ENCODE data around the gene ATXN1. TPM values are rescaled to one million over a fixed set of nuclear protein-coding genes. Genes with fewer than 3 reads are reported as not detected.

Gene ATXN1
- polyA plus RNA-seq, 2 of the 4 experiments (the other 2 are of a cell fraction) = 2.9 to 8.3 TPM

DNA sequence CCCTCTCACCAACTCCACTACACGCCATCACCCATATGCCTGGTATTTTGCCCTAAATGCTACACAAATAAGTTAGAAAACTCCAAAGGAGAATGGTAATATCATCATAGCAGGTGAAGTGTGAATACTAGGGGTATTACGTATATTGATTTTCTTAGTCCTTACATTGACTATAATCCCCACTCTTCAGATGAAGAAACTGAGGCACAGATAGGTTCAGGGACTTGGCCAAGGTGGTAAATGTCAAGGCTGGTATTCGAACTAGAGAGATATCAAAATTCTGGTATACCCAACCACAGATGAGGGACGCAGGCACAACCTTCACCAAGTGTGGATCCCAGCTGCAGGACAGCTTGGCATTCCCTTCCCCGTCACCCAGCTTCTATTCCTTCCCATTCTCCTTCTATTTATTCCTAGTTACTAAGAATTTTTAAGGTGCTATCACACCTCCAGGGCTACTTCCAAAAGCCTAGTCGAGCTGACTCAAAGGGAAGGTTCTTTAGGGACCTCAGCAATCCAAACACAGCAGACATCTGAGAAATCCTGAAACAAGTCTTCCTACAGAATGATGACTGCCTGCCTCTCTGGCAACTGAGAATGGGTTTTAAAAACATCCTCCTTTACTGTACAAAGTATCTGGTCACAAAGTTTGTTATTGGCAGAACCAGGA is 32.6 kb downstream of the ATXN1 start:
- ATAC-seq (peak in 1 of 2 experiments; percentile 41; a peak in 3 of 6 replicates), FAIRE-seq (no peak), DNase-seq (ENCODE audit: low read depth in 1 of 2, low spot score in 1 of 2) (no peak)
- peak overlapping the region; percentile 76 for H3K4me2 ChIP-seq
- H3K4me3 ChIP-seq = no peak overlapping the region
- peak overlapping the region; percentile 65 to 83 for H3K27ac ChIP-seq
- TF ChIP-seq CEBPB (IDR thresholded peaks at IDR 0.05) (no peak), ZFP36 (IDR thresholded peaks at IDR 0.05; ENCODE audit: borderline replicate concordance, partially characterized antibody) (no peak), NPAS2 (CRISPR knock-in tag; IDR thresholded peaks at IDR 0.05; ENCODE audit: borderline replicate concordance) (no peak), TFCP2L1 (CRISPR knock-in tag; IDR thresholded peaks at IDR 0.05) (no peak), ESRRA (IDR thresholded peaks at IDR 0.05; ENCODE audit: borderline replicate concordance, low read length) (no peak), RAD21 (conservative IDR thresholded peaks at IDR 0.05 in 1 of 2, IDR thresholded peaks at IDR 0.05 in 1 of 2) (no peak), SMC3 (IDR thresholded peaks at IDR 0.05) (no peak), ZC3H11A (IDR thresholded peaks at IDR 0.05) (no peak), RFX5 (IDR thresholded peaks at IDR 0.05) (no peak), EHMT2 (IDR thresholded peaks at IDR 0.05; ENCODE audit: low read depth) (no peak), ATOH8 (CRISPR knock-in tag; IDR thresholded peaks at IDR 0.05; ENCODE audit: low read depth) (no peak)
- TF ChIP-seq, protein P1, sequence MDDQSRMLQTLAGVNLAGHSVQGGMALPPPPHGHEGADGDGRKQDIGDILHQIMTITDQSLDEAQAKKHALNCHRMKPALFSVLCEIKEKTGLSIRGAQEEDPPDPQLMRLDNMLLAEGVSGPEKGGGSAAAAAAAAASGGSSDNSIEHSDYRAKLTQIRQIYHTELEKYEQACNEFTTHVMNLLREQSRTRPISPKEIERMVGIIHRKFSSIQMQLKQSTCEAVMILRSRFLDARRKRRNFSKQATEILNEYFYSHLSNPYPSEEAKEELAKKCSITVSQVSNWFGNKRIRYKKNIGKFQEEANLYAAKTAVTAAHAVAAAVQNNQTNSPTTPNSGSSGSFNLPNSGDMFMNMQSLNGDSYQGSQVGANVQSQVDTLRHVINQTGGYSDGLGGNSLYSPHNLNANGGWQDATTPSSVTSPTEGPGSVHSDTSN (IDR thresholded peaks at IDR 0.05) = no peak
- TF ChIP-seq, protein P2, sequence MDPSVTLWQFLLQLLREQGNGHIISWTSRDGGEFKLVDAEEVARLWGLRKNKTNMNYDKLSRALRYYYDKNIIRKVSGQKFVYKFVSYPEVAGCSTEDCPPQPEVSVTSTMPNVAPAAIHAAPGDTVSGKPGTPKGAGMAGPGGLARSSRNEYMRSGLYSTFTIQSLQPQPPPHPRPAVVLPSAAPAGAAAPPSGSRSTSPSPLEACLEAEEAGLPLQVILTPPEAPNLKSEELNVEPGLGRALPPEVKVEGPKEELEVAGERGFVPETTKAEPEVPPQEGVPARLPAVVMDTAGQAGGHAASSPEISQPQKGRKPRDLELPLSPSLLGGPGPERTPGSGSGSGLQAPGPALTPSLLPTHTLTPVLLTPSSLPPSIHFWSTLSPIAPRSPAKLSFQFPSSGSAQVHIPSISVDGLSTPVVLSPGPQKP (IDR thresholded peaks at IDR 0.05; ENCODE audit: low read depth, low read length) = no peak
- no peaks in the 10 kb centered on the region for H3K9me3 ChIP-seq
- ChIA-PET POLR2A (interaction anchor here (1.1 kb wide), 1 partner anchor 10 kb away, joined by 4 read pairs; no protein-coding TSS in a partner anchor), CTCF (interaction anchor here (0.8 to 1.9 kb wide), 6 partner anchors 10 to 35 kb away, joined by 3 to 10 read pairs (median 4); partner anchors contain the start of gene ATXN1)
- 56% methylated on average over 6 of the region's 6 CpGs for WGBS (ENCODE audit: missing lambda C conversion rate)
- peaks cover 81% of the 10 kb centered on the region for H3K4me1 ChIP-seq

DNA sequence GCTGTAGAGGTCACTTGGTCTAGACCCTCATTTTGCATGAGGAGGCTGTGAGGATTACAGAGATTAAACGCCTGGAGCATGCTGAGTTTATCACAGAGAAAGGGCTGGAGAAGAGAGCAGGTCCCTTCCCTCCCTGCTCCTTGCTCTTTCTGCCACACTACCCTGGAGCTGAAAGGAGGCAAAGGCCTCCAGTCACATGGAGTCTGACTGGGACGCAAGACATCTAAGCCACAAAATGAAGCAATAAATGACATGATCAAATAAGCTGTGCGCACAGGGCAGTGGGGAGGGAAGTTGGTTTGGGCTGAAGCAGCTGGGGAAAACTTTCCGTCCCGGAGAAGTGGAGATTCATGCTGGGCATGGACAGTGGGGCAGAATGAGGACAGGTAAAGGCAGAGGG is 33.3 kb downstream of the ATXN1 start:
- WGBS (ENCODE audit: missing lambda C conversion rate) = 80% methylated on average over 5 of the region's 5 CpGs
- ATAC-seq = no peak; a peak in 1 of 6 replicates
- FAIRE-seq = no peak
- Histone ChIP-seq H3K4me1 (peaks cover 87% of the 10 kb centered on the region), H3K27ac (peak overlapping the region; percentile 65 to 83), H3K4me2 (peak overlapping the region; percentile 76), H3K4me3 (no peak overlapping the region), H3K9me3 (no peaks in the 10 kb centered on the region)
- POLR2A ChIA-PET = interaction anchor here (0.6 to 1.5 kb wide), 2 partner anchors 25 to 33 kb away, joined by 3 to 5 read pairs; partner anchors contain the start of gene ATXN1
- CTCF ChIA-PET = interaction anchor here (0.8 to 1.9 kb wide), 4 partner anchors 10 to 34 kb away, joined by 3 to 10 read pairs (median 6); partner anchors contain the start of gene ATXN1
- TF ChIP-seq ZSCAN20 (CRISPR knock-in tag; IDR thresholded peaks at IDR 0.05) = no peak
- no peak for DNase-seq (ENCODE audit: low read depth in 1 of 2, low spot score in 1 of 2)

DNA sequence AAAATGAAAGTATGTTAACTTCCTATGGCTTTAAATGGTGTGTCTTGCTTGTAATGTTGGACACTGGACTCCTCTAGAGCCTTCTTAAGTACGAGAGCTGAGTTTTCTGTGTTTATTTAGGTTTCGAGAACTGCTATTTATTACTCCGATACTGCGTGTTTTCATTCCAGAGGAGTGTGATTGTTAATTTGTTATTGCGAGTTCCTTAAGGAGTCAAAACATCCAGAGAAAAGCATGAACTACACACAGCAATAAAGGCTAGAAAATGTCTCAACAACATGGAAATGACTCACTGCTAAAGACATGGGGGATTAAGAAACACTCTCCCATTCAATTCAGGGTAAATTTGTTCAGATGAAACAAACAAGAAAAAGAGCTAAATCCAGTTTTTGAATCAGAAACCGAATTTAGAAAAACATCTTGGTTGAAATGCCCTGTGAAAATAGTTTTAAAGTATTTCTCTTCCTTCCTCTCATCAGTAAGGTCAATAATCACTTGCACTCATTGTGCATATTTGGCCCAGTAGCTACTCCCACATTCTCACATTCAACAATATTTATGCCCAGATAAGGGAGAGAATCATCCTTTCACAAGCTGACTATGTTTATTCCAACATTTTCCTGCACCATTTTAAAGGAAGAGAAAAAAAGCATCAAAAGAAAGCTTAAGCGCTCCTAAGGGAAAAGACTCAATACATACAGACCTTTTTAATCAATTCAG is 36.0 kb downstream of the ATXN1 start:
- WGBS (ENCODE audit: missing lambda C conversion rate) = 16% methylated on average over 7 of the region's 7 CpGs
- peak in 1 of 2 experiments; percentile 61; a peak in 3 of 6 replicates for ATAC-seq

More for the DNA sequence above, 36.0 kb downstream of the ATXN1 start:
- Histone ChIP-seq H3K4me2 (peak overlapping the region; percentile 76), H3K27ac (peak overlapping the region; percentile 69 to 87), H3K4me3 (peak overlapping the region; percentile 16; the same call in 2 of the 3 replicates), H3K4me1 (peaks cover 77% of the 10 kb centered on the region), H3K9me3 (no peaks in the 10 kb centered on the region)
- no peak for TF ChIP-seq CHD4 (IDR thresholded peaks at IDR 0.05; ENCODE audit: borderline replicate concordance)
- TF ChIP-seq, protein P1 (IDR thresholded peaks at IDR 0.05) = no peak
- no peak for TF ChIP-seq FOXS1 (CRISPR knock-in tag; IDR thresholded peaks at IDR 0.05)
- TF ChIP-seq CEBPB (IDR thresholded peaks at IDR 0.05) = peak; percentile 61 to 66; a peak in 1 of 4 replicates
- TF ChIP-seq JUNB (IDR thresholded peaks at IDR 0.05) = 0 out of 2 replicates have a peak, but pooled peaks have one; percentile 11
- no peak for TF ChIP-seq KDM5A (IDR thresholded peaks at IDR 0.05)
- TF ChIP-seq SREBF2 (IDR thresholded peaks at IDR 0.05) = no peak
- no peak for TF ChIP-seq POLR2AphosphoS2 (conservative IDR thresholded peaks at IDR 0.05; ENCODE audit: low read length)
- TF ChIP-seq ZSCAN20 (CRISPR knock-in tag; IDR thresholded peaks at IDR 0.05) = no peak
- TF ChIP-seq, protein P3, sequence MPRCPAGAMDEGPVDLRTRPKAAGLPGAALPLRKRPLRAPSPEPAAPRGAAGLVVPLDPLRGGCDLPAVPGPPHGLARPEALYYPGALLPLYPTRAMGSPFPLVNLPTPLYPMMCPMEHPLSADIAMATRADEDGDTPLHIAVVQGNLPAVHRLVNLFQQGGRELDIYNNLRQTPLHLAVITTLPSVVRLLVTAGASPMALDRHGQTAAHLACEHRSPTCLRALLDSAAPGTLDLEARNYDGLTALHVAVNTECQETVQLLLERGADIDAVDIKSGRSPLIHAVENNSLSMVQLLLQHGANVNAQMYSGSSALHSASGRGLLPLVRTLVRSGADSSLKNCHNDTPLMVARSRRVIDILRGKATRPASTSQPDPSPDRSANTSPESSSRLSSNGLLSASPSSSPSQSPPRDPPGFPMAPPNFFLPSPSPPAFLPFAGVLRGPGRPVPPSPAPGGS (IDR thresholded peaks at IDR 0.05) = no peak
- peak; percentile 42; the same call in 1 of the 2 replicates for TF ChIP-seq FOSL2 (IDR thresholded peaks at IDR 0.05)
- TF ChIP-seq FOSL2 (CRISPR knock-in tag; IDR thresholded peaks at IDR 0.05) = peak; percentile 72
- POLR2A ChIA-PET = interaction anchor here (0.6 to 1.3 kb wide), 4 partner anchors 9 to 36 kb away, joined by 3 to 6 read pairs (median 4); partner anchors contain the start of gene ATXN1
- CTCF ChIA-PET = interaction anchor here (0.7 to 2.4 kb wide), 9 partner anchors 15 to 212 kb away, joined by 3 to 9 read pairs (median 3); partner anchors contain the start of gene ATXN1
- no peak for DNase-seq (ENCODE audit: low read depth in 1 of 2, low spot score in 1 of 2)
- no peak for FAIRE-seq
